Esophagus mucosa (tissue), 1 donor: ENCODE measurements around the gene ACER2. TPM values are rescaled to one million over a fixed set of nuclear protein-coding genes. Genes with fewer than 3 reads are reported as not detected.
"Not testable (repeated sequence)": the region's sequence is repeated elsewhere in the genome, so short reads cannot be mapped to it uniquely, and the experiment has no call there.

ENCODE experiments used
- ATAC-seq: fragments of 200-7000 bp; cut with Tn5 transposase; one replicate; pipeline ENCODE4 v1.9.1; 2020
- total RNA-seq: library from RNA; stranded (reverse); gene quantifications from one replicate; pipeline ENCODE4 v1.2.4, GENCODE V29; 2023
- donor health status: DM: yes; HTN: yes; CAD: no.

The ACER2 gene
- total RNA-seq, 1 donor from 2014 or later: 3.1 TPM

- peak; percentile 7 for ATAC-seq
Observed at GRCh38 chr9:19409401-19410194, 789 bp downstream of the ACER2 start.

- no peak for ATAC-seq
Observed at GRCh38 chr9:19410195-19410503, 1.3 kb downstream of the ACER2 start.

- ATAC-seq: no peak
Observed at GRCh38 chr9:19410594-19410993, 1.8 kb downstream of the ACER2 start.

- no peak for ATAC-seq
Observed at GRCh38 chr9:19411316-19411715, 2.5 kb downstream of the ACER2 start.

- not testable (repeated sequence) for ATAC-seq
Observed at GRCh38 chr9:19413456-19413855, 4.6 kb downstream of the ACER2 start.

GRCh38 chr9:19416143-19416542 is 7.3 kb downstream of the ACER2 start:
- ATAC-seq: no peak

- peak; percentile 93 for ATAC-seq
Observed at GRCh38 chr9:19420877-19421276, 12.1 kb downstream of the ACER2 start.

- ATAC-seq: no peak
Observed at GRCh38 chr9:19423163-19423562, 14.4 kb downstream of the ACER2 start.

GRCh38 chr9:19424176-19424779 is 15.5 kb downstream of the ACER2 start:
- no peak for ATAC-seq

GRCh38 chr9:19429595-19429994 is 20.8 kb downstream of the ACER2 start:
- no peak for ATAC-seq

- ATAC-seq: no peak
Observed at GRCh38 chr9:19430201-19430760, 21.5 kb downstream of the ACER2 start.

GRCh38 chr9:19431361-19432171 is 22.8 kb downstream of the ACER2 start:
- ATAC-seq: no peak

GRCh38 chr9:19432473-19432872 is 23.7 kb downstream of the ACER2 start:
- ATAC-seq: no peak

GRCh38 chr9:19433729-19434128 is 24.9 kb downstream of the ACER2 start:
- ATAC-seq: not testable (repeated sequence)

GRCh38 chr9:19440376-19440775 is 31.6 kb downstream of the ACER2 start:
- no peak for ATAC-seq

GRCh38 chr9:19440823-19441580 is 32.2 kb downstream of the ACER2 start:
- ATAC-seq: no peak

- ATAC-seq: no peak
Observed at GRCh38 chr9:19441730-19442129, 32.9 kb downstream of the ACER2 start.

GRCh38 chr9:19442240-19442639 is 33.4 kb downstream of the ACER2 start:
- no peak for ATAC-seq

- ATAC-seq: no peak
Observed at GRCh38 chr9:19445452-19445851, 36.6 kb downstream of the ACER2 start.

- no peak for ATAC-seq
Observed at GRCh38 chr9:19446361-19446861, 37.6 kb downstream of the ACER2 start.

GRCh38 chr9:19451240-19452087 is 42.7 kb downstream of the ACER2 start:
- ATAC-seq: no peak
